Peyer's patch (tissue), 4 donors: Measurements from ENCODE around the gene SPHK2. TPM values are rescaled to one million over a fixed set of nuclear protein-coding genes. Genes with fewer than 3 reads are reported as not detected.
A peak's percentile ranks its signal among the peaks of the same experiment; 100 is the strongest.

Experiments used
- DNase-seq, 3 donors: peaks; one replicate each; pipeline ENCODE4 v3.0.0-alpha.2; 2017 to 2019
- H3K27ac ChIP-seq, 4 donors: fragments of 200-600 bp; sonication (generic); one replicate each; pipeline ENCODE4 v1.5.1; 2016 to 2019
- H3K27me3 ChIP-seq, 2 donors: fragments of 200-600 bp; sonication (generic); one replicate each; pipeline ENCODE4 v1.5.1; 2019
- H3K36me3 ChIP-seq, 3 donors: fragments of 200-600 bp; sonication (generic); one replicate each; pipeline ENCODE4 v1.5.1; 2016 to 2019
- H3K4me1 ChIP-seq, 4 donors: fragments of 200-600 bp; sonication (generic); one replicate each; pipeline ENCODE4 v1.5.1; 2016 to 2019
- H3K4me3 ChIP-seq, 4 donors: fragments of 200-600 bp; sonication (generic); 1 replicate in 3 of 4; 2 replicates in 1 of 4; pipeline ENCODE4 v1.5.1; 2016 to 2019; ENCODE audit warnings: mild to moderate bottlenecking in 1 of 4
- H3K9me3 ChIP-seq, 4 donors: fragments of 200-600 bp; sonication (generic); one replicate each; pipeline ENCODE4 v1.5.1; 2016 to 2019; ENCODE audit warnings: mild to moderate bottlenecking in 1 of 4
- POLR2A ChIP-seq, 2 donors: fragments of 450-650 bp; IDR thresholded peaks; one replicate each; pipeline ENCODE4 v1.5.1; 2017; ENCODE audit warnings: antibody characterized with exemption in 2 of 2, mild to moderate bottlenecking in 2 of 2, moderate library complexity in 2 of 2
- total RNA-seq, 4 donors: library from RNA; depleted of rRNA; stranded (reverse); fragments of >200 nt; gene quantifications; one replicate each; pipeline ENCODE4 v1.1.0, GENCODE V29; 2016
- TF ChIP-seq, protein P1 (sequence below), 6 experiments: fragments of 450-650 bp in 4 of 6; fragments of 200-600 bp in 2 of 6; sonication (generic) in 1 of 6; IDR thresholded peaks; one replicate each; pipeline ENCODE4 v1.5.1; 2017 to 2019; ENCODE audit warnings: antibody characterized with exemption in 6 of 6, mild to moderate bottlenecking in 3 of 6, moderate library complexity in 1 of 6

The SPHK2 gene
- total RNA-seq, 4 donors from 2014 or later, result 34.7 to 121 (median 96.7) TPM

DNA sequence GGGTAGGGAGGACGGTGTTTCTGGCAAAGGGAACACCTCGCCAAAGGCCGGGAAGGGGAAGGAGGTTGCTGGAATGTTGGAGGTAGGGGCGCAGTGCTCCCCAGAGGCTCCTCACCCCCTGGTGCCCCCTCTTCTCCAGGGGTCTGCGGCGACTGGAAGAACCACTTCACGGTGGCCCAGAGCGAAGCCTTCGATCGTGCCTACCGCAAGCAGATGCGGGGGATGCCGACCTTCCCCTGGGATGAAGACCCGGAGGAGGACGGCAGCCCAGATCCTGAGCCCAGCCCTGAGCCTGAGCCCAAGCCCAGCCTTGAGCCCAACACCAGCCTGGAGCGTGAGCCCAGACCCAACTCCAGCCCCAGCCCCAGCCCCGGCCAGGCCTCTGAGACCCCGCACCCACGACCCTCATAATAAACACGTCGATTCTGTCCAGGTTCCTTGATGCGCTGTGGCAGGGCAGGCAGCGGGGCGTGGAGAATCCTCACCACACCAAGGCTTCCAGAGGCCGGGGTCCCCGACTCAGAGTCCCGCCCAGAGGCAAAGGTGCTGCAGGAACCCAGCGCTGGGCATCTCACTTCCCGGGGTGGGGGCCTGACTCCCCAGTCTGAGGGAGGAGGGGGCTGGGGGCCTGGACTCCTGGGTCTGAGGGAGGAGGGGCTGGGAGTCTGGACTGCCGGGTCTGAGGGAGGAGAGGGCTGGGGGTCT lies 20.2 kb upstream of the SPHK2 start:
- no peak overlapping the region for H3K4me3 ChIP-seq
- H3K4me1 ChIP-seq, result peaks cover 0 to 4% (median 0%) of the 10 kb centered on the region in 4 donors
- no peak for TF ChIP-seq POLR2A (IDR thresholded peaks at IDR 0.05)
- TF ChIP-seq, protein P1, sequence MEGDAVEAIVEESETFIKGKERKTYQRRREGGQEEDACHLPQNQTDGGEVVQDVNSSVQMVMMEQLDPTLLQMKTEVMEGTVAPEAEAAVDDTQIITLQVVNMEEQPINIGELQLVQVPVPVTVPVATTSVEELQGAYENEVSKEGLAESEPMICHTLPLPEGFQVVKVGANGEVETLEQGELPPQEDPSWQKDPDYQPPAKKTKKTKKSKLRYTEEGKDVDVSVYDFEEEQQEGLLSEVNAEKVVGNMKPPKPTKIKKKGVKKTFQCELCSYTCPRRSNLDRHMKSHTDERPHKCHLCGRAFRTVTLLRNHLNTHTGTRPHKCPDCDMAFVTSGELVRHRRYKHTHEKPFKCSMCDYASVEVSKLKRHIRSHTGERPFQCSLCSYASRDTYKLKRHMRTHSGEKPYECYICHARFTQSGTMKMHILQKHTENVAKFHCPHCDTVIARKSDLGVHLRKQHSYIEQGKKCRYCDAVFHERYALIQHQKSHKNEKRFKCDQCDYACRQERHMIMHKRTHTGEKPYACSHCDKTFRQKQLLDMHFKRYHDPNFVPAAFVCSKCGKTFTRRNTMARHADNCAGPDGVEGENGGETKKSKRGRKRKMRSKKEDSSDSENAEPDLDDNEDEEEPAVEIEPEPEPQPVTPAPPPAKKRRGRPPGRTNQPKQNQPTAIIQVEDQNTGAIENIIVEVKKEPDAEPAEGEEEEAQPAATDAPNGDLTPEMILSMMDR (IDR thresholded peaks at IDR 0.05), result no peak
- H3K27ac ChIP-seq, result no peak overlapping the region
- no peaks in the 10 kb centered on the region for H3K27me3 ChIP-seq
- H3K36me3 ChIP-seq, result no peaks in the 10 kb centered on the region
- no peaks in the 10 kb centered on the region for H3K9me3 ChIP-seq
- DNase-seq, result no peak

DNA sequence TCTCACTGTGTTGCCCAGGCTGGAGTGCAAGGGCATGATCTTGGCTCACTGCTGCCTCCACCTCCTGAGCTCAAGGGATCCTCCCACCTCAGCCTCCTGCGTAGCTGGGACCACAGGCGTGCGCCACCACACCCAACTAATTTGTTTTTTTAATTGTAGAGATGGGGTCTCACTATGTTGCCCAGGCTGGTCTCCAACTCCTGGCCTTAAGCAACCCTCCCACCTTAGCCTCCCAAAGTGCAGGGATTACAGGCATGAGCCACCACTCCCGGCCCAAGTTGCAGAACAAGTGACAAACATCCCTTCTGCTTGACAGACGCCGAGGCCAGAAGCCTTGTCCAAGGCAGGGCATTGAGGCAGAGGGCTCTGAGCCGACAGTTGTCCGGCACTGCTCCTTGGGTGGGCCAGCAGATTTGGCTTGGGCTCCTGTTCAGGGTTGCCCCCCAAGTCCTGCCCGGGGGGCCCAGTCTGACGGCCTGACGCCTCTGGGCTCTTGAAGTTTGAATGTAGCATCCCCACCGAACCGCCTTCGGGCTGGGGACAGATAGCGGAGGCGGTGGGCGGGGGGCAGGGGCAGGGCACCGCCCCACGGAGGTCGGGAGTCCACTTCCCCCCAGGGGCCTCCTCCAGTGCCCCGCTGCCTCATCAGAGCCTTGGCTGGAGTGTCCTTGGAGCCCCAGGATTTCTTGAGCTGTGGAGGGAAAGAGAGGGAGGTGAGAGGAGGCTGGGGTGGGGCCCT lies 18.5 kb upstream of the SPHK2 start:
- no peaks in the 10 kb centered on the region for H3K27me3 ChIP-seq
- H3K4me3 ChIP-seq, result no peak overlapping the region
- DNase-seq, result no peak
- TF ChIP-seq, protein P1 (IDR thresholded peaks at IDR 0.05), result no peak
- no peak for TF ChIP-seq POLR2A (IDR thresholded peaks at IDR 0.05)
- no peaks in the 10 kb centered on the region for H3K36me3 ChIP-seq
- no peaks in the 10 kb centered on the region for H3K9me3 ChIP-seq
- H3K27ac ChIP-seq, result no peak overlapping the region
- H3K4me1 ChIP-seq, result peaks cover 0 to 4% (median 0%) of the 10 kb centered on the region in 4 donors

DNA sequence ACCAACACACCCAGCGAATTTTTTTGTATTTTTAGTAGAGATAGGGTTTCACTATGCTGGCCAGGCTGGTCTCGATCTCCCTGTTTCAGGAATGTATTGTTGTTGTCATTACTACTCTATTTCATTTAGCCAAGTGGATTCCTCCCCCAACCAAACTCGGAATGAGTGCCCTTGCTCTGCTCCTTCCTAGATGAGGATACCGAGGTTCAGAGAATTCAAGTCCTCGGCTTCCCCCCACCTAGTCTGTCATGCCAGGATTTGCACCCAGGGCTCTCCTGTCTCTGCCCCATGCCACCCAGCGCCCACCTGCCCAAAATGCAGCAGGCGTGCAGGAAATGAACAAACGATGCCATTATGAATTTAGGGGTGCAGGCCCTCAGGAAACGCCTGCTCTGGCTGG lies 16.3 kb upstream of the SPHK2 start:
- Histone ChIP-seq H3K4me3 (no peak overlapping the region), H3K27me3 (no peaks in the 10 kb centered on the region), H3K36me3 (peaks cover 0 to 5% (median 0%) of the 10 kb centered on the region in 3 donors), H3K27ac (peak overlapping the region in 1 of 4 donors; percentile 34), H3K4me1 (peaks cover 0 to 4% (median 0%) of the 10 kb centered on the region in 4 donors), H3K9me3 (no peaks in the 10 kb centered on the region)
- TF ChIP-seq, protein P1 (IDR thresholded peaks at IDR 0.05), result no peak
- no peak for TF ChIP-seq POLR2A (IDR thresholded peaks at IDR 0.05)
- DNase-seq, result no peak

DNA sequence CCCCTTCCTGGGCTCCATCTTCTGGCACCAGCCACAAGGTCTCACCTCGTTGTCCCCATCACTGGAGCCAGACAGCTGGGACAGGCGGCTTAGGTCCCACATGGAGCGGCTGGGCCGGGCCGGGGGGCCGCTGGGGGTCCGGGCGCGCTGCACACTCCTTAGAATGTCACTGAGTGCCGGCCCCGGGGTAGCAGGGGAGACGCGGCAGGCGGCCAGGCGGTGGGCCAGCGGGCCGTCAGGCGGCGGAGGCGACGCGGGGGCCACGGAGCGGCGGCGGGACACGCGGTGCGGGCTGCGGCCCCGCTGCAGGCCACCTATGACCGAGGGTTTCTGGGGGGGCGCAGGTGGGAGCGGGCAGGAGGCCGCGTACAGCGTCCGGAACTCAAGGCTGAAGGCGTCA lies 15.9 kb upstream of the SPHK2 start:
- no peak for TF ChIP-seq POLR2A (IDR thresholded peaks at IDR 0.05)
- TF ChIP-seq, protein P1 (IDR thresholded peaks at IDR 0.05), result no peak
- no peaks in the 10 kb centered on the region for H3K27me3 ChIP-seq
- peaks cover 0 to 4% (median 0%) of the 10 kb centered on the region in 4 donors for H3K4me1 ChIP-seq
- H3K9me3 ChIP-seq, result no peaks in the 10 kb centered on the region
- H3K36me3 ChIP-seq, result peaks cover 0 to 5% (median 0%) of the 10 kb centered on the region in 3 donors
- DNase-seq, result no peak
- H3K27ac ChIP-seq, result peak overlapping the region in 1 of 4 donors; percentile 35
- no peak overlapping the region for H3K4me3 ChIP-seq

DNA sequence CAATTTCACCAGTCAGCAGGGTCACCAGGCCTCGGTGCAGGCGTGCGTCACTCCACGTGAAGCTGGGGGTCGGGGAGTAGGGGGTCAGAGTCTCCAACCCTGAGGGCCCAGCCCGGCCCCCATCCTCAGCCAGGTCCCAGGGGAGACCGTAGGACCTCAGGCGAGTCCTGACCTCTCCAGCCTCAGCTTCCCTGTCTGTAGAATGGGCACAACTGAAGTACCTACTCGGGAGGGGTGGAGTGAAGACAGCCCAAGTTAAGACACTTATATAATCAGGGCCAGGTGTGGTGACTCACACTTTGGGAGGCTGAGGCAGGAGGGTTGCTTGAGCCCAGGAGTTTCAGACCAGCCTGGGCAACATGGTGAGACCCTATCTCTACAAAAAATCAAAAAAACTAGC lies 15.5 kb upstream of the SPHK2 start:
- Histone ChIP-seq H3K27me3 (no peaks in the 10 kb centered on the region), H3K4me1 (peaks cover 0 to 4% (median 0%) of the 10 kb centered on the region in 4 donors), H3K36me3 (peaks cover 0 to 5% (median 0%) of the 10 kb centered on the region in 3 donors), H3K27ac (peak overlapping the region in 1 of 4 donors; percentile 35), H3K4me3 (no peak overlapping the region), H3K9me3 (no peaks in the 10 kb centered on the region)
- TF ChIP-seq POLR2A (IDR thresholded peaks at IDR 0.05), result no peak
- TF ChIP-seq, protein P1 (IDR thresholded peaks at IDR 0.05), result no peak
- DNase-seq, result no peak
